Activated T-helper 1 cell treated with anti-CD3 and anti-CD28 coated beads, Interleukin-12 subunit alpha, Interleukin-12 subunit beta, Interleukin-2, Interleukin-4 antibody, amounts not matched to agents 30 ng/mL and 10 ng/mL and 1 ng/mL, durations not matched to agents 14 hours and 24 hours and 36 hours (primary cell): Measurements from ENCODE around the gene SPPL2B. TPM values are rescaled to one million over a fixed set of nuclear protein-coding genes. Genes with fewer than 3 reads are reported as not detected.
"Not testable (repeated sequence)": the region's sequence is repeated elsewhere in the genome, so short reads cannot be mapped to it uniquely, and the experiment has no call there.

Experiments
- DNase-seq: peaks from one replicate; pipeline ENCODE4 v3.0.0; 2021; ENCODE audit warnings: low spot score
- H3K27ac Mint-ChIP-seq: one replicate; pipeline ENCODE4 v1.8.0; 2021; ENCODE audit warnings: mild to moderate bottlenecking, mixed read lengths
- H3K27me3 Mint-ChIP-seq: one replicate; pipeline ENCODE4 v1.8.0; 2022; ENCODE audit warnings: mild to moderate bottlenecking, moderate library complexity, mixed read lengths; ENCODE audit not compliant: insufficient read depth
- H3K36me3 Mint-ChIP-seq: one replicate; pipeline ENCODE4 v1.8.0; 2021; ENCODE audit warnings: low read depth, mixed read lengths
- H3K4me1 Mint-ChIP-seq: one replicate; pipeline ENCODE4 v1.8.0; 2021; ENCODE audit warnings: low read depth, mixed read lengths
- H3K4me3 Mint-ChIP-seq: one replicate; pipeline ENCODE4 v1.8.0; 2021; ENCODE audit warnings: mild to moderate bottlenecking, moderate library complexity, mixed read lengths
- H3K9me3 Mint-ChIP-seq: one replicate; pipeline ENCODE4 v1.8.0; 2021; ENCODE audit warnings: mixed read lengths
- intact Hi-C: fragments of 100-400 bp; cut with micrococcal nuclease; formaldehyde crosslinking; loops from one replicate; pipeline ENCODE4 v1.15.1; 2024
- total RNA-seq: library from RNA; stranded (reverse); gene quantifications from 2 replicates; pipeline ENCODE4 v1.2.3, GENCODE V29; 2022

SPPL2B gene
- total RNA-seq, 1 donor from 2014 or later, result 71.4 TPM

- no peak for DNase-seq
- H3K4me1 Mint-ChIP-seq, result peaks cover 8% of the 10 kb centered on the region
- no peak overlapping the region for H3K27ac Mint-ChIP-seq
- no peaks in the 10 kb centered on the region for H3K27me3 Mint-ChIP-seq
- peaks cover 6% of the 10 kb centered on the region for H3K9me3 Mint-ChIP-seq
- intact Hi-C loops, result no loop called here
- H3K36me3 Mint-ChIP-seq, result peaks cover 9% of the 10 kb centered on the region
- no peak overlapping the region for H3K4me3 Mint-ChIP-seq
Measured at GRCh38 chr19:2340496-2341243, 12.2 kb downstream of the SPPL2B start.

- Mint-ChIP-seq H3K4me3 (no peak overlapping the region), H3K4me1 (peaks cover 2% of the 10 kb centered on the region), H3K27me3 (no peaks in the 10 kb centered on the region), H3K36me3 (peaks cover 3% of the 10 kb centered on the region), H3K27ac (no peak overlapping the region), H3K9me3 (peaks cover under 1% of the 10 kb centered on the region)
- no peak for DNase-seq
- intact Hi-C loops, result no loop called here
Measured at GRCh38 chr19:2341244-2341751, 12.8 kb downstream of the SPPL2B start.

GRCh38 chr19:2341982-2342381, 13.5 kb downstream of the SPPL2B start:
- Mint-ChIP-seq H3K36me3 (peaks cover 2% of the 10 kb centered on the region), H3K4me1 (no peaks in the 10 kb centered on the region)

GRCh38 chr19:2342656-2343288, 14.3 kb downstream of the SPPL2B start:
- DNase-seq, result no peak
- Mint-ChIP-seq H3K4me3 (no peak overlapping the region), H3K27ac (no peak overlapping the region), H3K4me1 (no peaks in the 10 kb centered on the region), H3K9me3 (no peaks in the 10 kb centered on the region), H3K27me3 (no peaks in the 10 kb centered on the region), H3K36me3 (peaks cover 2% of the 10 kb centered on the region)
- intact Hi-C loops, result no loop called here

More at GRCh38 chr19:2341982-2342381, 13.5 kb downstream of the SPPL2B start:
- intact Hi-C loops, result no loop called here
- DNase-seq, result no peak
- Mint-ChIP-seq H3K27ac (no peak overlapping the region), H3K9me3 (no peaks in the 10 kb centered on the region), H3K4me3 (no peak overlapping the region), H3K27me3 (no peaks in the 10 kb centered on the region)

GRCh38 chr19:2343289-2343982, 15.0 kb downstream of the SPPL2B start:
- Mint-ChIP-seq H3K4me1 (no peaks in the 10 kb centered on the region), H3K36me3 (peaks cover 2% of the 10 kb centered on the region), H3K27ac (no peak overlapping the region), H3K4me3 (no peak overlapping the region), H3K27me3 (no peaks in the 10 kb centered on the region), H3K9me3 (no peaks in the 10 kb centered on the region)
- no peak for DNase-seq
- intact Hi-C loops, result no loop called here

- Mint-ChIP-seq H3K4me3 (no peak overlapping the region), H3K36me3 (peaks cover 2% of the 10 kb centered on the region), H3K9me3 (no peaks in the 10 kb centered on the region), H3K27ac (no peak overlapping the region), H3K4me1 (no peaks in the 10 kb centered on the region), H3K27me3 (no peaks in the 10 kb centered on the region)
- intact Hi-C loops, result no loop called here
- no peak for DNase-seq
Measured at GRCh38 chr19:2344381-2344870, 15.9 kb downstream of the SPPL2B start.

- Mint-ChIP-seq H3K4me1 (no peaks in the 10 kb centered on the region), H3K27me3 (no peaks in the 10 kb centered on the region), H3K36me3 (peaks cover 2% of the 10 kb centered on the region), H3K27ac (no peak overlapping the region), H3K4me3 (no peak overlapping the region), H3K9me3 (no peaks in the 10 kb centered on the region)
- intact Hi-C loops, result no loop called here
- DNase-seq, result no peak
Measured at GRCh38 chr19:2345076-2345475, 16.6 kb downstream of the SPPL2B start.

GRCh38 chr19:2345794-2346663, 17.5 kb downstream of the SPPL2B start:
- no peaks in the 10 kb centered on the region for H3K4me1 Mint-ChIP-seq
- H3K36me3 Mint-ChIP-seq, result peaks cover 2% of the 10 kb centered on the region
- no peaks in the 10 kb centered on the region for H3K27me3 Mint-ChIP-seq
- no peak overlapping the region for H3K4me3 Mint-ChIP-seq
- no peak overlapping the region for H3K27ac Mint-ChIP-seq
- DNase-seq, result no peak
- intact Hi-C loops, result no loop called here
- no peaks in the 10 kb centered on the region for H3K9me3 Mint-ChIP-seq

- H3K27me3 Mint-ChIP-seq, H3K4me1 Mint-ChIP-seq, intact Hi-C loops, H3K27ac Mint-ChIP-seq, H3K9me3 Mint-ChIP-seq, DNase-seq, H3K36me3 Mint-ChIP-seq, H3K4me3 Mint-ChIP-seq: not testable (repeated sequence)
Measured at GRCh38 chr19:2349818-2350217, 21.3 kb downstream of the SPPL2B start.

- no peaks in the 10 kb centered on the region for H3K9me3 Mint-ChIP-seq
- no peaks in the 10 kb centered on the region for H3K4me1 Mint-ChIP-seq
Measured at GRCh38 chr19:2350656-2351055, 22.2 kb downstream of the SPPL2B start.

GRCh38 chr19:2351591-2351990, 23.1 kb downstream of the SPPL2B start:
- no peaks in the 10 kb centered on the region for H3K36me3 Mint-ChIP-seq

More at GRCh38 chr19:2350656-2351055, 22.2 kb downstream of the SPPL2B start:
- intact Hi-C loops, result no loop called here
- no peak for DNase-seq
- Mint-ChIP-seq H3K27me3 (no peaks in the 10 kb centered on the region), H3K4me3 (no peak overlapping the region), H3K27ac (no peak overlapping the region), H3K36me3 (no peaks in the 10 kb centered on the region)

GRCh38 chr19:2352121-2352520, 23.6 kb downstream of the SPPL2B start:
- no peak overlapping the region for H3K27ac Mint-ChIP-seq
- no peak for DNase-seq
- H3K4me1 Mint-ChIP-seq, result no peaks in the 10 kb centered on the region
- H3K9me3 Mint-ChIP-seq, result no peaks in the 10 kb centered on the region
- intact Hi-C loops, result no loop called here
- no peak overlapping the region for H3K4me3 Mint-ChIP-seq
- H3K36me3 Mint-ChIP-seq, result no peaks in the 10 kb centered on the region
- H3K27me3 Mint-ChIP-seq, result no peaks in the 10 kb centered on the region

More at GRCh38 chr19:2351591-2351990, 23.1 kb downstream of the SPPL2B start:
- H3K9me3 Mint-ChIP-seq, result no peaks in the 10 kb centered on the region
- H3K27me3 Mint-ChIP-seq, result no peaks in the 10 kb centered on the region
- H3K27ac Mint-ChIP-seq, result no peak overlapping the region
- intact Hi-C loops, result no loop called here
- no peaks in the 10 kb centered on the region for H3K4me1 Mint-ChIP-seq
- DNase-seq, result no peak
- no peak overlapping the region for H3K4me3 Mint-ChIP-seq
